ENCODE data around the gene INPP4A. TPM values are rescaled to one million over a fixed set of nuclear protein-coding genes. Genes with fewer than 3 reads are reported as not detected.

The INPP4A gene
- total RNA-seq, 1 experiment from 2014 or later = 23.4 TPM

GRCh38 chr2:98569197-98569793 is 124.6 kb downstream of the INPP4A start:
- TF ChIP-seq EZH2 (IDR thresholded peaks at IDR 0.05; ENCODE audit: low read length, unreplicated experiment) (no peak), CTCF (conservative IDR thresholded peaks at IDR 0.05; ENCODE audit: low read depth, low read length) (peak; percentile 93), EZH2phosphoT487 (IDR thresholded peaks at IDR 0.05; ENCODE audit: borderline replicate concordance, low read length) (no peak)
- CTCF ChIA-PET = no interaction called here
- intact Hi-C loops (cut with micrococcal nuclease) = no loop called here
- Histone ChIP-seq H4K20me1 (ENCODE audit: low read length) (no peaks in the 10 kb centered on the region), H3K79me2 (ENCODE audit: low read length) (no peaks in the 10 kb centered on the region), H3K9me2 (replicated peaks; ENCODE audit: low read length) (no peaks in the 10 kb centered on the region), H3K4me2 (ENCODE audit: low read length) (no peak overlapping the region), H3K9ac (ENCODE audit: low read length) (no peak overlapping the region), H3K4me1 (ENCODE audit: insufficient read depth, low read length) (no peaks in the 10 kb centered on the region), H3F3A (ENCODE audit: low read length, unreplicated experiment) (no peaks in the 10 kb centered on the region), H3K9me3 (ENCODE audit: low read length) (no peaks in the 10 kb centered on the region), H3K27me3 (ENCODE audit: low read length) (no peaks in the 10 kb centered on the region), H3K27ac (ENCODE audit: low read length) (no peak overlapping the region), H2AFZ (ENCODE audit: low read length) (no peak overlapping the region), H3K36me3 (ENCODE audit: low read depth, low read length) (no peaks in the 10 kb centered on the region; the same call in none of the 2 replicates), H3K4me3 (ENCODE audit: low read length) (no peak overlapping the region)
- POLR2A ChIA-PET (ENCODE audit: unreplicated experiment) = no interaction called here
- no TSS peak for BruUV-seq (replicated peaks)
- ATAC-seq (peak; percentile 87), DNase-seq (peak; percentile 46)

- BruUV-seq (replicated peaks) = no TSS peak
- TF ChIP-seq EZH2 (IDR thresholded peaks at IDR 0.05; ENCODE audit: low read length, unreplicated experiment) (no peak), EZH2phosphoT487 (IDR thresholded peaks at IDR 0.05; ENCODE audit: borderline replicate concordance, low read length) (no peak), CTCF (conservative IDR thresholded peaks at IDR 0.05; ENCODE audit: low read depth, low read length) (no peak)
- Histone ChIP-seq H3K79me2 (ENCODE audit: low read length) (no peaks in the 10 kb centered on the region), H2AFZ (ENCODE audit: low read length) (no peak overlapping the region), H4K20me1 (ENCODE audit: low read length) (no peaks in the 10 kb centered on the region), H3K27me3 (ENCODE audit: low read length) (no peaks in the 10 kb centered on the region), H3K36me3 (ENCODE audit: low read depth, low read length) (no peaks in the 10 kb centered on the region; the same call in none of the 2 replicates), H3F3A (ENCODE audit: low read length, unreplicated experiment) (no peaks in the 10 kb centered on the region), H3K4me2 (ENCODE audit: low read length) (no peak overlapping the region), H3K4me1 (ENCODE audit: insufficient read depth, low read length) (no peaks in the 10 kb centered on the region), H3K27ac (ENCODE audit: low read length) (no peak overlapping the region), H3K4me3 (ENCODE audit: low read length) (no peak overlapping the region), H3K9me2 (replicated peaks; ENCODE audit: low read length) (no peaks in the 10 kb centered on the region), H3K9ac (ENCODE audit: low read length) (no peak overlapping the region), H3K9me3 (ENCODE audit: low read length) (no peaks in the 10 kb centered on the region)
- intact Hi-C loops (cut with micrococcal nuclease) = no loop called here
- ChIA-PET POLR2A (ENCODE audit: unreplicated experiment) (no interaction called here), CTCF (no interaction called here)
- ATAC-seq (no peak), DNase-seq (no peak)
These were observed 125.3 kb downstream of the INPP4A start for GRCh38 chr2:98569915-98570314.

- Histone ChIP-seq H3K79me2 (ENCODE audit: low read length) (no peaks in the 10 kb centered on the region), H3K4me1 (ENCODE audit: insufficient read depth, low read length) (no peaks in the 10 kb centered on the region), H3K9ac (ENCODE audit: low read length) (no peak overlapping the region), H3F3A (ENCODE audit: low read length, unreplicated experiment) (no peaks in the 10 kb centered on the region), H3K9me3 (ENCODE audit: low read length) (no peaks in the 10 kb centered on the region), H3K27ac (ENCODE audit: low read length) (no peak overlapping the region), H3K36me3 (ENCODE audit: low read depth, low read length) (no peaks in the 10 kb centered on the region; the same call in none of the 2 replicates), H3K4me2 (ENCODE audit: low read length) (no peak overlapping the region), H3K27me3 (ENCODE audit: low read length) (no peaks in the 10 kb centered on the region), H4K20me1 (ENCODE audit: low read length) (no peaks in the 10 kb centered on the region), H3K9me2 (replicated peaks; ENCODE audit: low read length) (no peaks in the 10 kb centered on the region), H3K4me3 (ENCODE audit: low read length) (no peak overlapping the region), H2AFZ (ENCODE audit: low read length) (no peak overlapping the region)
- intact Hi-C loops (cut with micrococcal nuclease) = no loop called here
- ChIA-PET POLR2A (ENCODE audit: unreplicated experiment) (no interaction called here), CTCF (no interaction called here)
- no peak for DNase-seq
- BruUV-seq (replicated peaks) = no TSS peak
- no peak for ATAC-seq
- TF ChIP-seq EZH2 (IDR thresholded peaks at IDR 0.05; ENCODE audit: low read length, unreplicated experiment) (no peak), CTCF (conservative IDR thresholded peaks at IDR 0.05; ENCODE audit: low read depth, low read length) (no peak), EZH2phosphoT487 (IDR thresholded peaks at IDR 0.05; ENCODE audit: borderline replicate concordance, low read length) (no peak)
These were observed 125.7 kb downstream of the INPP4A start for GRCh38 chr2:98570356-98570755.

Data from PC-3 (cell line).